ENCODE results near the gene PLPP6.
"Not testable (repeated sequence)": the region's sequence is repeated elsewhere in the genome, so short reads cannot be mapped to it uniquely, and the experiment has no call there.

PLPP6 gene

GRCh38 chr9:4662108-4662988, at the start of gene PLPP6:
Gene PLPP6 (plus strand): TSS chr9:4662294. CDS start chr9:4662376, 82 bp downstream.
- peak; percentile 78 for DNase-seq (ENCODE audit: low spot score)

- DNase-seq (ENCODE audit: low spot score), result no peak
Observed at GRCh38 chr9:4614627-4615026, 47.5 kb upstream of the PLPP6 start.

GRCh38 chr9:4615251-4615650, 46.8 kb upstream of the PLPP6 start:
- DNase-seq (ENCODE audit: low spot score), result no peak

GRCh38 chr9:4615778-4616177, 46.3 kb upstream of the PLPP6 start:
- no peak for DNase-seq (ENCODE audit: low spot score)

GRCh38 chr9:4617752-4618151, 44.3 kb upstream of the PLPP6 start:
- no peak for DNase-seq (ENCODE audit: low spot score)

- DNase-seq (ENCODE audit: low spot score), result no peak
Observed at GRCh38 chr9:4618700-4619099, 43.4 kb upstream of the PLPP6 start.

GRCh38 chr9:4620057-4620765, 41.9 kb upstream of the PLPP6 start:
- DNase-seq (ENCODE audit: low spot score), result no peak

- no peak for DNase-seq (ENCODE audit: low spot score)
Observed at GRCh38 chr9:4620881-4621555, 41.1 kb upstream of the PLPP6 start.

- DNase-seq (ENCODE audit: low spot score), result no peak
Observed at GRCh38 chr9:4622016-4622415, 40.1 kb upstream of the PLPP6 start.

- DNase-seq (ENCODE audit: low spot score), result no peak
Observed at GRCh38 chr9:4630836-4631235, 31.3 kb upstream of the PLPP6 start.

GRCh38 chr9:4638968-4639367, 23.1 kb upstream of the PLPP6 start:
- no peak for DNase-seq (ENCODE audit: low spot score)

GRCh38 chr9:4639420-4639819, 22.7 kb upstream of the PLPP6 start:
- no peak for DNase-seq (ENCODE audit: low spot score)

- no peak for DNase-seq (ENCODE audit: low spot score)
Observed at GRCh38 chr9:4640027-4640426, 22.1 kb upstream of the PLPP6 start.

GRCh38 chr9:4642351-4642750, 19.7 kb upstream of the PLPP6 start:
- DNase-seq (ENCODE audit: low spot score), result no peak

GRCh38 chr9:4654084-4654483, 8.0 kb upstream of the PLPP6 start:
- DNase-seq (ENCODE audit: low spot score), result no peak

GRCh38 chr9:4654538-4654937, 7.6 kb upstream of the PLPP6 start:
- DNase-seq (ENCODE audit: low spot score), result no peak

- not testable (repeated sequence) for DNase-seq (ENCODE audit: low spot score)
Observed at GRCh38 chr9:4656196-4656595, 5.9 kb upstream of the PLPP6 start.

- DNase-seq (ENCODE audit: low spot score), result no peak
Observed at GRCh38 chr9:4656621-4657020, 5.5 kb upstream of the PLPP6 start.

- no peak for DNase-seq (ENCODE audit: low spot score)
Observed at GRCh38 chr9:4657426-4658159, 4.5 kb upstream of the PLPP6 start.

- DNase-seq (ENCODE audit: low spot score), result not testable (repeated sequence)
Observed at GRCh38 chr9:4660665-4661064, 1.4 kb upstream of the PLPP6 start.

- no peak for DNase-seq (ENCODE audit: low spot score)
Observed at GRCh38 chr9:4661165-4661564, 929 bp upstream of the PLPP6 start.

- DNase-seq (ENCODE audit: low spot score), result no peak
Observed at GRCh38 chr9:4661611-4662010, 483 bp upstream of the PLPP6 start.
